ENCODE results near the gene NRF1. TPM values are rescaled to one million over a fixed set of nuclear protein-coding genes. Genes with fewer than 3 reads are reported as not detected.
"Not testable (repeated sequence)": the region's sequence is repeated elsewhere in the genome, so short reads cannot be mapped to it uniquely, and the experiment has no call there.

Gene NRF1
- 10 to 100 TPM; 13.4 to 15.7 TPM for total RNA-seq

GRCh38 chr7:129611246-129612111 lies at the start of gene NRF1:
TSS of gene NRF1 (plus strand) at chr7:129611720. CDS start at chr7:129657352, 45,632 bp downstream.
- peak; percentile 86 for DNase-seq
- intact Hi-C loops (cut with DNase I): loop anchor here (5.0 kb wide), 1 partner anchor 216 kb away; no protein-coding TSS in a partner anchor
- no peaks in the 10 kb centered on the region for H3K4me1 ChIP-seq
- H3K4me3 ChIP-seq: peak within 1 kb of the TSS; percentile 66
- no peaks in the 10 kb centered on the region for H3K27me3 ChIP-seq
- peak within 1 kb of the TSS; percentile 95 to 99 for H3K9ac ChIP-seq (ENCODE audit: low read depth in 2 of 2, low read length in 2 of 2)
- no peaks in the 10 kb centered on the region for H3K36me3 ChIP-seq
- H3K9me3 ChIP-seq: no peaks in the 10 kb centered on the region
- TF ChIP-seq CTCF (IDR thresholded peaks at IDR 0.05): no peak
- peak within 1 kb of the TSS; percentile 87 for H3K27ac ChIP-seq

GRCh38 chr7:129566323-129566722 lies 45.2 kb upstream of the NRF1 start:
- H3K9me3 ChIP-seq; H3K36me3 ChIP-seq; H3K27me3 ChIP-seq; intact Hi-C loops (cut with DNase I); H3K9ac ChIP-seq (ENCODE audit: low read depth in 2 of 2, low read length in 2 of 2); DNase-seq; H3K4me1 ChIP-seq; H3K27ac ChIP-seq; H3K4me3 ChIP-seq: not testable (repeated sequence)

GRCh38 chr7:129567377-129567776 lies 44.1 kb upstream of the NRF1 start:
- Histone ChIP-seq H3K27me3 (no peaks in the 10 kb centered on the region), H3K36me3 (no peaks in the 10 kb centered on the region), H3K9ac (ENCODE audit: low read depth in 2 of 2, low read length in 2 of 2) (no peak overlapping the region), H3K27ac (no peak overlapping the region), H3K4me1 (no peaks in the 10 kb centered on the region), H3K9me3 (no peaks in the 10 kb centered on the region), H3K4me3 (no peak overlapping the region)
- intact Hi-C loops (cut with DNase I): no loop called here
- DNase-seq: no peak
- no peak for TF ChIP-seq CTCF (IDR thresholded peaks at IDR 0.05)

- H3K9ac ChIP-seq (ENCODE audit: low read depth in 2 of 2, low read length in 2 of 2): no peak overlapping the region
- H3K36me3 ChIP-seq: no peaks in the 10 kb centered on the region
- intact Hi-C loops (cut with DNase I): no loop called here
Observed at GRCh38 chr7:129568240-129568639, 43.3 kb upstream of the NRF1 start.

GRCh38 chr7:129569326-129569725 lies 42.2 kb upstream of the NRF1 start:
- DNase-seq: no peak
- no peak overlapping the region for H3K4me3 ChIP-seq
- H3K4me1 ChIP-seq: no peaks in the 10 kb centered on the region
- H3K9me3 ChIP-seq: no peaks in the 10 kb centered on the region
- H3K9ac ChIP-seq (ENCODE audit: low read depth in 2 of 2, low read length in 2 of 2): no peak overlapping the region
- intact Hi-C loops (cut with DNase I): no loop called here
- TF ChIP-seq CTCF (IDR thresholded peaks at IDR 0.05): no peak
- H3K36me3 ChIP-seq: no peaks in the 10 kb centered on the region
- H3K27me3 ChIP-seq: no peaks in the 10 kb centered on the region
- no peak overlapping the region for H3K27ac ChIP-seq

More at GRCh38 chr7:129568240-129568639, 43.3 kb upstream of the NRF1 start:
- no peak for TF ChIP-seq CTCF (IDR thresholded peaks at IDR 0.05)
- Histone ChIP-seq H3K9me3 (no peaks in the 10 kb centered on the region), H3K4me1 (no peaks in the 10 kb centered on the region), H3K27ac (no peak overlapping the region), H3K27me3 (no peaks in the 10 kb centered on the region), H3K4me3 (no peak overlapping the region)
- no peak for DNase-seq

GRCh38 chr7:129569811-129570215 lies 41.7 kb upstream of the NRF1 start:
- Histone ChIP-seq H3K4me3 (no peak overlapping the region), H3K9ac (ENCODE audit: low read depth in 2 of 2, low read length in 2 of 2) (no peak overlapping the region), H3K4me1 (no peaks in the 10 kb centered on the region), H3K9me3 (no peaks in the 10 kb centered on the region), H3K27ac (no peak overlapping the region), H3K36me3 (no peaks in the 10 kb centered on the region), H3K27me3 (no peaks in the 10 kb centered on the region)
- DNase-seq: peak; percentile 76
- no peak for TF ChIP-seq CTCF (IDR thresholded peaks at IDR 0.05)
- intact Hi-C loops (cut with DNase I): no loop called here

Data from colonic mucosa (tissue), 4 donors.